ENCODE results near the gene AKR1C2. TPM values are rescaled to one million over a fixed set of nuclear protein-coding genes. Genes with fewer than 3 reads are reported as not detected.

The AKR1C2 gene
- total and polyA plus RNA-seq, 8 donors = 2.9 to 10.9 (median 4.4) TPM

- H3K4me3 ChIP-seq = peak overlapping the region in 1 of 4 donors; percentile 12
- no peaks in the 10 kb centered on the region for H3K9me3 ChIP-seq
- peak overlapping the region; percentile 34 to 76 (median 42) for H3K27ac ChIP-seq
- no peaks in the 10 kb centered on the region for H3K27me3 ChIP-seq
- FAIRE-seq (no peak), DNase-seq (peak in 4 of 6 donors; percentile 19 to 32 (median 30)), ATAC-seq (peak; percentile 6 to 21 (median 16))
- intact Hi-C loops (cut with DNase I) = no loop called here
- H3K4me1 ChIP-seq = peaks cover 12 to 17% (median 12%) of the 10 kb centered on the region in 3 donors
- no peaks in the 10 kb centered on the region for H3K36me3 ChIP-seq
- no peak for TF ChIP-seq CTCF (IDR thresholded peaks at IDR 0.05)
- 53 to 64% methylated on average over 7 of the region's 7 CpGs for WGBS, 2 donors
These were observed 18.6 kb downstream of the AKR1C2 start for GRCh38 chr10:4984971-4985594.

- peaks cover 12 to 17% (median 12%) of the 10 kb centered on the region in 3 donors for H3K4me1 ChIP-seq
- H3K36me3 ChIP-seq = no peaks in the 10 kb centered on the region
- FAIRE-seq = no peak
- peak in 4 of 6 donors; percentile 12 to 57 (median 24) for DNase-seq
- peak in 3 of 4 donors; percentile 8 to 26 (median 12) for ATAC-seq
- H3K27ac ChIP-seq = peak overlapping the region in 3 of 4 donors; percentile 58 to 78 (median 76)
- WGBS, 2 donors = 91 to 92% methylated on average over 10 of the region's 10 CpGs
- intact Hi-C loops (cut with DNase I) = no loop called here
- no peak for TF ChIP-seq CTCF (IDR thresholded peaks at IDR 0.05)
- H3K27me3 ChIP-seq = no peaks in the 10 kb centered on the region
- peak overlapping the region in 1 of 4 donors; percentile 12 for H3K4me3 ChIP-seq
- H3K9me3 ChIP-seq = no peaks in the 10 kb centered on the region
These were observed 19.4 kb downstream of the AKR1C2 start for GRCh38 chr10:4984223-4984622.

- DNase-seq (peak; percentile 41 to 83 (median 70)), ATAC-seq (peak; percentile 61 to 75 (median 66)), FAIRE-seq (no peak)
- no peak for TF ChIP-seq CTCF (IDR thresholded peaks at IDR 0.05)
- intact Hi-C loops (cut with DNase I) = no loop called here
- Histone ChIP-seq H3K4me1 (peaks cover 12 to 17% (median 12%) of the 10 kb centered on the region in 3 donors), H3K27me3 (no peaks in the 10 kb centered on the region), H3K27ac (peak overlapping the region; percentile 31 to 78 (median 67)), H3K4me3 (no peak overlapping the region), H3K36me3 (no peaks in the 10 kb centered on the region), H3K9me3 (no peaks in the 10 kb centered on the region)
- 54 to 64% methylated on average over 5 of the region's 5 CpGs for WGBS, 2 donors
These were observed 19.9 kb downstream of the AKR1C2 start for GRCh38 chr10:4983615-4984216.

- TF ChIP-seq CTCF (IDR thresholded peaks at IDR 0.05) = no peak
- intact Hi-C loops (cut with DNase I) = no loop called here
- no peaks in the 10 kb centered on the region for H3K9me3 ChIP-seq
- no peak overlapping the region for H3K4me3 ChIP-seq
- DNase-seq (peak; percentile 55 to 78 (median 60)), FAIRE-seq (no peak), ATAC-seq (peak; percentile 66 to 82 (median 79))
- peak overlapping the region; percentile 46 to 78 (median 70) for H3K27ac ChIP-seq
- no peaks in the 10 kb centered on the region for H3K27me3 ChIP-seq
- no peaks in the 10 kb centered on the region for H3K36me3 ChIP-seq
- peaks cover 12 to 17% (median 12%) of the 10 kb centered on the region in 3 donors for H3K4me1 ChIP-seq
- 53 to 60% methylated on average over 9 of the region's 9 CpGs for WGBS, 2 donors
These were observed 20.9 kb downstream of the AKR1C2 start for GRCh38 chr10:4982764-4983226.

Measured in pancreas (tissue), 10 donors.